Esophagus squamous epithelium (tissue), 5 donors: ENCODE data around the gene CTSL. TPM values are rescaled to one million over a fixed set of nuclear protein-coding genes. Genes with fewer than 3 reads are reported as not detected.

ENCODE experiments used
- DNase-seq: peaks from one replicate; lab custom pipeline; 2025; lab: John Stamatoyannopoulos, UW
- H3K27ac ChIP-seq, 4 donors: fragments of 200-600 bp; sonication (generic); one replicate each; pipeline ENCODE4 v1.5.1; 2016 to 2019; ENCODE audit warnings: mild to moderate bottlenecking in 1 of 4
- H3K27me3 ChIP-seq, 4 donors: fragments of 200-600 bp; sonication (generic); 1 replicate in 3 of 4; 2 replicates in 1 of 4; pipeline versions ENCODE4 v1.5.1 to v1.6.0; 2017 to 2021; ENCODE audit warnings: antibody characterized with exemption in 1 of 4
- H3K36me3 ChIP-seq, 3 donors: fragments of 200-600 bp; sonication (generic); one replicate each; pipeline ENCODE4 v1.5.1; 2016 to 2019
- H3K4me1 ChIP-seq, 3 donors: fragments of 200-600 bp; sonication (generic); one replicate each; pipeline ENCODE4 v1.5.1; 2017 to 2019
- H3K4me3 ChIP-seq, 4 donors: fragments of 200-600 bp; sonication (generic); 1 replicate in 3 of 4; 2 replicates in 1 of 4; pipeline ENCODE4 v1.5.1; 2016 to 2019; ENCODE audit warnings: mild to moderate bottlenecking in 2 of 4, moderate library complexity in 1 of 4
- H3K9me3 ChIP-seq, 3 donors: fragments of 200-600 bp; sonication (generic); one replicate each; pipeline ENCODE4 v1.5.1; 2016 to 2019
- POLR2A ChIP-seq, 4 donors: fragments of 450-650 bp; IDR thresholded peaks; one replicate each; pipeline ENCODE4 v1.6.1; 2017; ENCODE audit warnings: antibody characterized with exemption in 4 of 4, mild to moderate bottlenecking in 4 of 4, moderate library complexity in 3 of 4
- WGBS, 2 donors: methylation state at CpG; one replicate each; pipeline ENCODE4 v1.1.5; 2018; 5-methylcytosine and 5-hydroxymethylcytosine counted together
- intact Hi-C: fragments of 100-400 bp; cut with DNase I; formaldehyde crosslinking; loops from one replicate; pipeline ENCODE4 v1.15.0; 2022
- total RNA-seq, 4 donors: library from RNA; depleted of rRNA; stranded (reverse); fragments of >200 nt; gene quantifications; one replicate each; pipeline ENCODE4 v1.1.0, GENCODE V29; 2016
- TF ChIP-seq, protein P1 (sequence below), 6 experiments: fragments of 450-650 bp in 4 of 6; fragments of 200-600 bp in 2 of 6; sonication (generic) in 2 of 6; IDR thresholded peaks; one replicate each; pipeline ENCODE4 v1.5.1; 2016 to 2019; ENCODE audit warnings: antibody characterized with exemption in 6 of 6, mild to moderate bottlenecking in 4 of 6, moderate library complexity in 4 of 6
- donor health status: DM: yes; HTN: yes; CAD: no.

Gene CTSL
- 10 to 100 TPM in 3 of 4 donors, 1 to 10 TPM in 1; 7.6 to 64.2 (median 42.4) TPM for total RNA-seq

DNA sequence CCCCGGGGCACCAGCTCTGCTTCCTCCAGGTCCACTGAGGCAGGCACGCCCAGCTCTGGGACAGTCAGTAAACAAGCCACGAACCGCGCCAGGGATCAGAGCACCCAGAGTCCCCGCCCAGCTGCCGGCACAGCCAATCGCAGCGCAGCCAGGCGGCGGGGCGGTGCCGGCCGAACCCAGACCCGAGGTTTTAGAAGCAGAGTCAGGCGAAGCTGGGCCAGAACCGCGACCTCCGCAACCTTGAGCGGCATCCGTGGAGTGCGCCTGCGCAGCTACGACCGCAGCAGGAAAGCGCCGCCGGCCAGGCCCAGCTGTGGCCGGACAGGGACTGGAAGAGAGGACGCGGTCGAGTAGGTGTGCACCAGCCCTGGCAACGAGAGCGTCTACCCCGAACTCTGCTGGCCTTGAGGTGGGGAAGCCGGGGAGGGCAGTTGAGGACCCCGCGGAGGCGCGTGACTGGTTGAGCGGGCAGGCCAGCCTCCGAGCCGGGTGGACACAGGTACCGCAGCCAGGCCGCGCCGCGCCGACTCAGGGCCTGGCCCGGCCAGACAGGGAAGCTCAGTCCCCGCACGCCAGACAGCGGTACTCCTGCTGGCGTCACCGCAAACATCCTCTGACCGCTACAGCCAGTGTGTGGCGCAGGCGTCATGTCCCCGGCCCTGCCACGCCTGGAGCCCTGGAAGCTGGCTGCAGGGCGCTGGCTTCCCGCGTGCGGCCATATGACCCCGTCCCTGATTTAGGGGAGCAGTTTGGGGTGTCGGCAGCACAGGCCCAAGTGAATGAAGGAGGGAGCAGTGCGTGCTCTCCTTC lies at the start of gene CTSL:
CTSL (plus strand) TSS at position 220 of the 810 bp plus-strand sequence. CDS start 1,485 bp downstream, outside the sequence.
- Histone ChIP-seq H3K36me3 (peaks cover 0 to 29% (median 0%) of the 10 kb centered on the region in 3 donors), H3K4me3 (peak within 1 kb of the TSS; percentile 52 to 92 (median 68)), H3K27me3 (peaks cover 0 to 8% (median 0%) of the 10 kb centered on the region in 4 donors), H3K9me3 (no peaks in the 10 kb centered on the region), H3K27ac (peak within 1 kb of the TSS; percentile 80 to 95 (median 89)), H3K4me1 (peaks cover 4 to 38% (median 4%) of the 10 kb centered on the region in 3 donors)
- intact Hi-C loops: no loop called here
- WGBS, 2 donors: 3% methylated on average over 6 of the region's 67 CpGs; no CpG with 5 or more reads in 1 of the 2 donors
- TF ChIP-seq POLR2A (IDR thresholded peaks at IDR 0.05): peak in 2 of 4 donors; percentile 75 to 81
- TF ChIP-seq, protein P1, sequence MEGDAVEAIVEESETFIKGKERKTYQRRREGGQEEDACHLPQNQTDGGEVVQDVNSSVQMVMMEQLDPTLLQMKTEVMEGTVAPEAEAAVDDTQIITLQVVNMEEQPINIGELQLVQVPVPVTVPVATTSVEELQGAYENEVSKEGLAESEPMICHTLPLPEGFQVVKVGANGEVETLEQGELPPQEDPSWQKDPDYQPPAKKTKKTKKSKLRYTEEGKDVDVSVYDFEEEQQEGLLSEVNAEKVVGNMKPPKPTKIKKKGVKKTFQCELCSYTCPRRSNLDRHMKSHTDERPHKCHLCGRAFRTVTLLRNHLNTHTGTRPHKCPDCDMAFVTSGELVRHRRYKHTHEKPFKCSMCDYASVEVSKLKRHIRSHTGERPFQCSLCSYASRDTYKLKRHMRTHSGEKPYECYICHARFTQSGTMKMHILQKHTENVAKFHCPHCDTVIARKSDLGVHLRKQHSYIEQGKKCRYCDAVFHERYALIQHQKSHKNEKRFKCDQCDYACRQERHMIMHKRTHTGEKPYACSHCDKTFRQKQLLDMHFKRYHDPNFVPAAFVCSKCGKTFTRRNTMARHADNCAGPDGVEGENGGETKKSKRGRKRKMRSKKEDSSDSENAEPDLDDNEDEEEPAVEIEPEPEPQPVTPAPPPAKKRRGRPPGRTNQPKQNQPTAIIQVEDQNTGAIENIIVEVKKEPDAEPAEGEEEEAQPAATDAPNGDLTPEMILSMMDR (IDR thresholded peaks at IDR 0.05): peak in 1 of 6 experiments; percentile 51
- DNase-seq: peak; percentile 14

DNA sequence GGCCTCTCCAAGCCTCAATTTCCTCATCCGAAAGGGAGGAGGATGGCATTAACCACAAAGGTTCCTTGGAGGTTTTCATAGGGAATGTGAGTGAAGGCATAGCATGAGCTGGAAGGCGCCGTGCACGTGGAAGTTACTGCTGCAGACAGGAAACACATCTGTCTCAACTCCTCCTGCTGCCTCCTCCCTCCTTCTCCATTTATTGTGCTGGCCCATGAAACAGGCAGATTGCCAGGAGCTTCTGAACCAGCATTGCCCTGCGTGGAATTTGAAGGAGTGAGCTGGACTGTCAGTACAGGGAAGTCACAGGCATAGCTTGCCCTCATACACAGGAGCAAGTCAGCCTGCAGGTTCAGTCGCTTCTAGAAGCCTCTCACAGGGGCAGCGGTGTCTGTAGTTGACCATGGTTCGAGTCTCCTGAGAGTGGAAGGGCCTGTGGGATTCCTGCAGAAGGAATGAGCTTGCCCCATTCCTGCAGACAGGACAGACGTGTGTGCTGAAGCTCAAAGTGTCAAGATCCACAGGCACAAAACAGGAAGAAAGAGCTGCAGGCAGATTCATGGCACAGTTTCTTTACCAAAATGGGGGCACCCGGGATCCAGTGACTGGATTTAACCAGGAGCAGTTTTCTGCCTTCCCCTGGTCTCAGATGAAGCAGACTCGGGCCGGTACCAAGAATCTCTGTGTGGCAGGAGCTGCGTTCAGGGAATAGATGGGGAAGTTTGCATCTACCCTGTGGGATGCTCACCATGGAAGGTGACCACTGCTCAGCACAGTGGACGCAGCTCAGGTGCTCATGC lies 48.7 kb upstream of the CTSL start:
- no peaks in the 10 kb centered on the region for H3K27me3 ChIP-seq
- H3K4me1 ChIP-seq: no peaks in the 10 kb centered on the region
- H3K4me3 ChIP-seq: no peak overlapping the region
- WGBS, 2 donors: 52 to 66% methylated on average over 5 to 9 of the region's 14 CpGs
- H3K9me3 ChIP-seq: no peaks in the 10 kb centered on the region
- intact Hi-C loops: no loop called here
- H3K36me3 ChIP-seq: peaks cover 0 to 11% (median 0%) of the 10 kb centered on the region in 3 donors
- DNase-seq: no peak
- TF ChIP-seq, protein P1 (IDR thresholded peaks at IDR 0.05): no peak
- TF ChIP-seq POLR2A (IDR thresholded peaks at IDR 0.05): no peak
- no peak overlapping the region for H3K27ac ChIP-seq

DNA sequence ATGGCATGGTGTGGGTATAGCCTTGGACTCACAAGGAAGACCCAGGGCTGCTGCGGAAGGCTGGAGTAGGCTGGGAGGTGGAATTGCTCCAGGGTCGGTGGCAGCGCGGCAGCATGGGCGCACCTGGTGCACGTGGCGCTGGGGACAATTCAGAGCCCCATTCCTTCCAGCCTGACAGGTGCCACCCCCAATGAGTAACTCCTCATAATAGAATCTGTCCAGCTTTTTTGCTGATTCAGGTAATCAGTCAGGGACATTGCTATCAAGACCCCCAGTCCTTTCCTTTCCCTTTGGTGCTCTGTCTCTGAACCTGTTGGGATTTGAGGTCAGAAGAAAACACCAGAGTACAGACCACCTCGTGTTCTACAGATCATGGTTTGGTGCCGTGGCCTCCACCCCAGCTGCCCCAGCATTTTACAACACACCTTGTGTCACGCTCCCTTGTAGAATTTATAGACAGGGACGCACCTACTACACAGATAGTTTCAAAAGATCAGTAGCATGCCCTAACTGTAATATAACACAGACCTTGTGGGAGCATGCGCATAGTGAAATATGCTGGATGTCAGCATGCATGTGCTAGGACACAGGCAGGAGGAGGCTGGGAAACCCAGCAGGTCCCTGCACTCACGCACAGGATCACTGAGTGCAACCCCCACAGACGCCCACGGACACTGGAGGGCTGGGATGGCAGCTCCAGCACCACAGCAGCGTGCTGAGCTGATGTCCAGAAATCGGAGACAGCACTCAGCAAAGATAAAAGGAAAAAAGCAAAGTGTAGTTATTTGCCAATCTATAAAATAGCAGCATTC lies 47.9 kb upstream of the CTSL start:
- no peaks in the 10 kb centered on the region for H3K9me3 ChIP-seq
- H3K36me3 ChIP-seq: peaks cover 0 to 11% (median 0%) of the 10 kb centered on the region in 3 donors
- H3K4me3 ChIP-seq: no peak overlapping the region
- H3K27me3 ChIP-seq: no peaks in the 10 kb centered on the region
- WGBS, 2 donors: 80 to 87% methylated on average over 12 to 16 of the region's 17 CpGs
- intact Hi-C loops: no loop called here
- DNase-seq: no peak
- no peaks in the 10 kb centered on the region for H3K4me1 ChIP-seq
- no peak overlapping the region for H3K27ac ChIP-seq
- no peak for TF ChIP-seq POLR2A (IDR thresholded peaks at IDR 0.05)
- TF ChIP-seq, protein P1 (IDR thresholded peaks at IDR 0.05): no peak

DNA sequence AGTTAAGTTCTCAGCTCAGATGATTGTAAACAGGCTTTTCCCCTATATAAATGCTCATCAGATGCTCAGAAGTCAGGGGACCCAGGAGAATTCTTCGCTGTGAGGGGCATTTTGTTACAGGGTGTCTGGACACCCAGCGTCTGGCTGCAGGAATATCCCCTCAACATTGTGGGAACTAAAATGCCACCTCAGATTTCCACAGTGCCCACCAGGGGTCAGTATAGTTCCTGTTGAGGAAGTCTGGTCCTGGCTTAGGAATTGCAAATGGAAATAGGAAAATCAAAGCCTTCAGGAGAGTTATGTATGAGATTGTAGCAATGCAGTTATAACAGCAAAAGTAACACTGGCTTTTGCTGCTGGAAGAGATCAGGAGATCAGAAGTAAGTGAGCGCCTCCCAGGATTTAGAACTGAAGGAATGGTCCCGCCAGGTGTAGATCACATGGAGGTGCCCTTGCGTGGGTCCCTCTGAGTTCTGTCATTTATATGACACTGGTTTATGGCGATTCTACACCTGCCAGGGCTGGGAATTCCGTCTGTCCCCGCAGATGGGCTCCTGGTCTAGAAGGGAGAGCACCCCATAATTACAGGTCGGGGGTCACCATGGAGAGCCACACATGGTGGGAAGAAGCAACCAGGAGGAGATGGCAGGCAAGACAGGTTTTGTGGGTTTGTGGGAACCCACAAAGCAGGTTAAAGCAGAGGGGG lies 47.1 kb upstream of the CTSL start:
- no peak for DNase-seq
- Histone ChIP-seq H3K4me3 (no peak overlapping the region), H3K4me1 (no peaks in the 10 kb centered on the region), H3K36me3 (peaks cover 0 to 11% (median 0%) of the 10 kb centered on the region in 3 donors), H3K9me3 (no peaks in the 10 kb centered on the region), H3K27me3 (no peaks in the 10 kb centered on the region), H3K27ac (no peak overlapping the region)
- TF ChIP-seq, protein P1 (IDR thresholded peaks at IDR 0.05): peak in 5 of 6 experiments; percentile 66 to 82 (median 69)
- TF ChIP-seq POLR2A (IDR thresholded peaks at IDR 0.05): no peak
- WGBS, 2 donors: 64 to 73% methylated on average over 8 of the region's 9 CpGs
- intact Hi-C loops: no loop called here
